IMR-90 (cell line): Measurements from ENCODE around the gene ANKHD1. TPM values are rescaled to one million over a fixed set of nuclear protein-coding genes. Genes with fewer than 3 reads are reported as not detected.

Experiments used
- ATAC-seq: fragments of 200-7000 bp; cut with Tn5 transposase; 2 replicates; pipeline ENCODE4 v1.9.1; 2020; ENCODE audit warnings: low read depth, mild to moderate bottlenecking, moderate library complexity
- BruUV-seq: library from RNA; stranded (reverse); fragments of 400-500 nt; replicated peaks from 2 replicates; lab custom pipeline; 2021; lab: Mats Ljungman, UMichigan
- CTCF ChIA-PET: fragments of 300-600 bp; formaldehyde crosslinking; extraction: SDS; loops from one replicate; lab custom pipeline; 2021; ENCODE audit warnings: antibody characterized with exemption; lab: Yijun Ruan, JAX
- POLR2A ChIA-PET: fragments of 300-600 bp; sonication (Branson Sonifier 250); formaldehyde crosslinking; loops from one replicate; lab custom pipeline; 2022; ENCODE audit warnings: antibody characterized with exemption; ENCODE audit not compliant: unreplicated experiment; lab: Charles Lee
- DNase-seq: peaks from one replicate; pipeline ENCODE4 v3.0.0; 2013
- H2AFZ ChIP-seq: replicated peaks from 2 replicates; pipeline ENCODE3; 2013; ENCODE audit warnings: low read length, mild to moderate bottlenecking; ENCODE audit not compliant: poor library complexity
- H2AK5ac ChIP-seq: 2 replicates; pipeline ENCODE4 v1.6.1; 2013; ENCODE audit warnings: low read depth, low read length, inconsistent platforms
- H2AK9ac ChIP-seq: replicated peaks from 2 replicates; pipeline ENCODE3; 2013; ENCODE audit warnings: mild to moderate bottlenecking, low read depth, low read length, moderate library complexity; ENCODE audit not compliant: poor library complexity
- H2BK120ac ChIP-seq: 2 replicates; pipeline ENCODE4 v1.6.1; 2013; ENCODE audit warnings: low read depth, low read length, inconsistent platforms
- H2BK15ac ChIP-seq: 3 replicates; pipeline ENCODE4 v1.6.1; 2013; ENCODE audit warnings: low read depth, low read length, inconsistent platforms
- H2BK20ac ChIP-seq: 2 replicates; pipeline ENCODE4 v1.6.1; 2013; ENCODE audit warnings: low read depth, mild to moderate bottlenecking, inconsistent platforms, low read length, moderate library complexity
- H2BK5ac ChIP-seq: 2 replicates; pipeline ENCODE4 v1.6.1; 2013; ENCODE audit warnings: mild to moderate bottlenecking, low read depth, low read length, inconsistent platforms; ENCODE audit not compliant: poor library complexity, severe bottlenecking
- H3K14ac ChIP-seq: replicated peaks from 2 replicates; pipeline ENCODE4 v1.6.1; 2013; ENCODE audit warnings: low read depth, low read length, inconsistent platforms
- H3K18ac ChIP-seq: 2 replicates; pipeline ENCODE4 v1.6.1; 2013; ENCODE audit warnings: low read depth, low read length, control low read depth
- H3K23ac ChIP-seq: 2 replicates; pipeline ENCODE4 v1.6.1; 2013; ENCODE audit warnings: low read depth, low read length, inconsistent platforms
- H3K27ac ChIP-seq: 2 replicates; pipeline ENCODE4 v1.5.1; 2013; ENCODE audit warnings: mild to moderate bottlenecking, control low read depth, low read length; ENCODE audit not compliant: insufficient read depth
- H3K27me3 ChIP-seq: 2 replicates; pipeline ENCODE4 v1.6.1; 2013; ENCODE audit warnings: low read length; ENCODE audit not compliant: control insufficient read depth, insufficient read depth
- H3K36me3 ChIP-seq: 2 replicates; pipeline ENCODE4 v1.6.1; 2013; ENCODE audit warnings: low read length, mixed read lengths; ENCODE audit not compliant: control insufficient read depth, insufficient read depth
- H3K4ac ChIP-seq: 2 replicates; pipeline ENCODE4 v1.6.1; 2013; ENCODE audit warnings: low read depth, low read length, inconsistent platforms
- H3K4me1 ChIP-seq: 2 replicates; pipeline ENCODE4 v1.6.1; 2013; ENCODE audit warnings: low read length, mixed read lengths; ENCODE audit not compliant: control insufficient read depth, insufficient read depth
- H3K4me2 ChIP-seq: 2 replicates; pipeline ENCODE4 v1.6.1; 2013; ENCODE audit warnings: low read depth, mild to moderate bottlenecking, control low read depth, low read length, moderate library complexity
- H3K4me3 ChIP-seq: 2 replicates; pipeline ENCODE4 v1.5.1; 2013; ENCODE audit warnings: low read depth, mild to moderate bottlenecking, control low read depth, low read length, moderate library complexity; ENCODE audit not compliant: insufficient read depth
- H3K56ac ChIP-seq: 2 replicates; pipeline ENCODE4 v1.6.1; 2013; ENCODE audit warnings: low read length, inconsistent platforms; ENCODE audit not compliant: insufficient read depth; ENCODE audit errors: extremely low read depth
- H3K79me1 ChIP-seq, 2 experiments: 2 replicates each; pipeline ENCODE4 v1.6.1; 2013; ENCODE audit warnings: low read length in 2 of 2, inconsistent platforms in 1 of 2, low read depth in 1 of 2
- H3K9ac ChIP-seq: 2 replicates; pipeline ENCODE4 v1.6.1; 2013; ENCODE audit warnings: low read depth, low read length, control low read depth
- H3K9me1 ChIP-seq: 2 replicates; pipeline ENCODE4 v1.6.1; 2013; ENCODE audit warnings: low read length, inconsistent platforms; ENCODE audit not compliant: insufficient read depth
- H3K9me3 ChIP-seq: 2 replicates; pipeline ENCODE4 v1.6.1; 2013; ENCODE audit warnings: low read length; ENCODE audit not compliant: control insufficient read depth, insufficient read depth
- H4K20me1 ChIP-seq: 2 replicates; pipeline ENCODE4 v1.6.1; 2013; ENCODE audit warnings: low read length, inconsistent platforms; ENCODE audit not compliant: insufficient read depth
- H4K5ac ChIP-seq: 2 replicates; pipeline ENCODE4 v1.6.1; 2013; ENCODE audit warnings: mild to moderate bottlenecking, low read depth, low read length, control low read depth
- H4K8ac ChIP-seq, 2 experiments: 2 replicates each; pipeline ENCODE4 v1.6.1; 2013; ENCODE audit warnings: low read depth in 2 of 2, low read length in 2 of 2, control low read depth in 1 of 2, inconsistent platforms in 1 of 2
- H4K91ac ChIP-seq: 2 replicates; pipeline ENCODE4 v1.6.1; 2013; ENCODE audit warnings: low read depth, low read length, inconsistent platforms; ENCODE audit not compliant: insufficient read depth
- CEBPB ChIP-seq: IDR thresholded peaks from 2 replicates; pipeline ENCODE4 v1.6.1; 2012; ENCODE audit warnings: low read depth, low read length, improper control_type of control experiment
- FOS ChIP-seq: fragments of 150-350 bp; IDR thresholded peaks from 2 replicates; pipeline ENCODE4 v1.6.1; 2016; ENCODE audit warnings: low read depth, low read length
- MAFK ChIP-seq: IDR thresholded peaks from 2 replicates; pipeline ENCODE4 v1.6.1; 2012; ENCODE audit warnings: low read depth, low read length, improper control_type of control experiment
- MAZ ChIP-seq: IDR thresholded peaks from 2 replicates; pipeline ENCODE4 v1.6.1; 2012; ENCODE audit warnings: low read depth, mild to moderate bottlenecking, low read length, improper control_type of control experiment, moderate library complexity, borderline replicate concordance
- POLR2A ChIP-seq: IDR thresholded peaks from 2 replicates; pipeline ENCODE4 v1.6.1; 2012; ENCODE audit warnings: mild to moderate bottlenecking, low read depth, low read length
- whole genome bisulfite sequencing, 2 experiments: methylation state at CpG; one replicate each; pipeline versions ENCODE4 v1.1.5 to v1.1.7; 2013; ENCODE audit warnings: missing lambda C conversion rate in 2 of 2; ENCODE audit not compliant: insufficient read length in 1 of 2; ENCODE audit errors: extremely low coverage in 2 of 2; 5-methylcytosine and 5-hydroxymethylcytosine counted together
- dilution Hi-C: fragments of 300-500 bp; cut with HindIII; formaldehyde crosslinking; loops from one replicate; pipeline ENCODE4 v1.14.3; 2018; ENCODE audit warnings: low sequenced_read_pairs; ENCODE audit not compliant: unreplicated experiment
- in situ Hi-C: fragments of 300-500 bp; cut with MboI; formaldehyde crosslinking; loops from 3 replicates; pipeline ENCODE4 v1.14.3; 2019; ENCODE audit warnings: low sequenced_read_pairs, inconsistent platforms, mixed read lengths
- intact Hi-C: fragments of 100-400 bp; cut with micrococcal nuclease; formaldehyde crosslinking; loops from 2 replicates; pipeline ENCODE4 v1.10.0; 2022
- polyA plus RNA-seq, 3 experiments: library from polyadenylated mRNA; depleted of rRNA; stranded (reverse); fragments of >200 nt; gene quantifications; 2 replicates each; pipeline ENCODE4 v1.2.3, GENCODE V29; 2012; ENCODE audit warnings: low replicate concordance in 1 of 3
- total RNA-seq: library from RNA; depleted of rRNA; stranded (reverse); fragments of >200 nt; gene quantifications from 2 replicates; pipeline ENCODE4 v1.2.3, GENCODE V29; 2012

The ANKHD1 gene
- total and polyA plus RNA-seq, 2 of the 4 experiments (the other 2 are of a cell fraction): 32.1 to 36.7 TPM

- no CpG with 5 or more reads among the region's 1 CpG for WGBS, 2 experiments
- dilution Hi-C loops: no loop called here
- POLR2A ChIA-PET: interaction anchor here (0.7 kb wide), 1 partner anchor 895 kb away, joined by 10 read pairs; no protein-coding TSS in a partner anchor
Measured at GRCh38 chr5:140418862-140419520, 17.4 kb downstream of the ANKHD1 start.

More at GRCh38 chr5:140418862-140419520, 17.4 kb downstream of the ANKHD1 start:
- Histone ChIP-seq H3K14ac (no peak overlapping the region), H2AFZ (no peak overlapping the region), H3K18ac (no peak overlapping the region), H3K9ac (no peak overlapping the region), H3K56ac (no peak overlapping the region), H3K27ac (no peak overlapping the region), H3K23ac (no peak overlapping the region), H3K27me3 (no peaks in the 10 kb centered on the region), H2AK9ac (no peak overlapping the region), H2BK120ac (no peak overlapping the region), H4K20me1 (peaks cover 28% of the 10 kb centered on the region), H3K4ac (no peak overlapping the region), H3K36me3 (no peaks in the 10 kb centered on the region), H2BK15ac (no peak overlapping the region), H4K5ac (no peak overlapping the region), H2BK5ac (no peak overlapping the region), H3K4me1 (no peaks in the 10 kb centered on the region), H3K79me1 (peaks cover 17 to 61% of the 10 kb centered on the region in 2 experiments), H2BK20ac (no peak overlapping the region), H3K4me3 (no peak overlapping the region), H3K9me3 (no peaks in the 10 kb centered on the region), H4K91ac (no peak overlapping the region), H2AK5ac (no peak overlapping the region), H3K9me1 (0 out of 2 replicates have a peak, but pooled peaks cover 3% of the 10 kb centered on the region), H4K8ac (no peak overlapping the region), H3K4me2 (no peak overlapping the region)
- in situ Hi-C loops: no loop called here
- intact Hi-C loops: loop anchor here (1.0 kb wide), 1 partner anchor 33 kb away; no protein-coding TSS in a partner anchor
- ATAC-seq: no peak; the same call in 1 of the 2 replicates
- peak; percentile 9 for DNase-seq
- CTCF ChIA-PET: no interaction called here
- BruUV-seq: no TSS peak
- no peak for TF ChIP-seq FOS
- no peak for TF ChIP-seq POLR2A
- TF ChIP-seq CEBPB: no peak
- no peak for TF ChIP-seq MAZ
- TF ChIP-seq MAFK: no peak
